ENCODE data around the gene ACTN4.

ACTN4 gene

GRCh38 chr19:38723990-38724854 is 76.8 kb downstream of the ACTN4 start:
- no peak overlapping the region for H3K4me2 ChIP-seq (ENCODE audit: low read depth, low read length, poor library complexity, severe bottlenecking)
- H3K79me2 ChIP-seq (ENCODE audit: insufficient read depth, low read length), result no peaks in the 10 kb centered on the region
- no peak overlapping the region for H3K4me3 ChIP-seq (ENCODE audit: low read length, poor library complexity, severe bottlenecking)
- no peaks in the 10 kb centered on the region for H3K9me3 ChIP-seq (ENCODE audit: insufficient read depth, low read depth, low read length)
- H3K4me1 ChIP-seq (ENCODE audit: insufficient read depth, low read length, poor library complexity, severe bottlenecking), result no peaks in the 10 kb centered on the region
- peaks cover 97% of the 10 kb centered on the region; the same call in 1 of the 2 replicates for H3K36me3 ChIP-seq (ENCODE audit: insufficient read depth, low read length)
- H3F3A ChIP-seq (ENCODE audit: low read depth), result no peaks in the 10 kb centered on the region
- H3K9me2 ChIP-seq (replicated peaks; ENCODE audit: low read depth, low read length), result no peaks in the 10 kb centered on the region
- TF ChIP-seq EZH2phosphoT487 (IDR thresholded peaks at IDR 0.05; ENCODE audit: borderline replicate concordance) (no peak), CTCF (conservative IDR thresholded peaks at IDR 0.05; ENCODE audit: low read length) (no peak)
- H4K20me1 ChIP-seq (ENCODE audit: insufficient read depth, low read length, poor library complexity, severe bottlenecking), result no peaks in the 10 kb centered on the region
- H2AFZ ChIP-seq (ENCODE audit: low read length), result no peak overlapping the region
- no peaks in the 10 kb centered on the region for H3K27me3 ChIP-seq (ENCODE audit: insufficient read depth, low read length, poor library complexity, severe bottlenecking)
- H3K9ac ChIP-seq (ENCODE audit: low read depth, low read length, poor library complexity, severe bottlenecking), result no peak overlapping the region

- H3F3A ChIP-seq (ENCODE audit: low read depth), result no peaks in the 10 kb centered on the region
- H3K9ac ChIP-seq (ENCODE audit: low read depth, low read length, poor library complexity, severe bottlenecking), result no peak overlapping the region
- H3K4me3 ChIP-seq (ENCODE audit: low read length, poor library complexity, severe bottlenecking), result no peak overlapping the region
- H3K4me2 ChIP-seq (ENCODE audit: low read depth, low read length, poor library complexity, severe bottlenecking), result no peak overlapping the region
- H3K27me3 ChIP-seq (ENCODE audit: insufficient read depth, low read length, poor library complexity, severe bottlenecking), result no peaks in the 10 kb centered on the region
- H3K36me3 ChIP-seq (ENCODE audit: insufficient read depth, low read length), result peaks cover 84% of the 10 kb centered on the region; the same call in 1 of the 2 replicates
- H2AFZ ChIP-seq (ENCODE audit: low read length), result no peak overlapping the region
- H3K4me1 ChIP-seq (ENCODE audit: insufficient read depth, low read length, poor library complexity, severe bottlenecking), result no peaks in the 10 kb centered on the region
- TF ChIP-seq EZH2phosphoT487 (IDR thresholded peaks at IDR 0.05; ENCODE audit: borderline replicate concordance), result no peak
- TF ChIP-seq CTCF (conservative IDR thresholded peaks at IDR 0.05; ENCODE audit: low read length), result no peak
- no peaks in the 10 kb centered on the region for H3K79me2 ChIP-seq (ENCODE audit: insufficient read depth, low read length)
- peaks cover 3% of the 10 kb centered on the region for H4K20me1 ChIP-seq (ENCODE audit: insufficient read depth, low read length, poor library complexity, severe bottlenecking)
- H3K9me2 ChIP-seq (replicated peaks; ENCODE audit: low read depth, low read length), result no peaks in the 10 kb centered on the region
- no peaks in the 10 kb centered on the region for H3K9me3 ChIP-seq (ENCODE audit: insufficient read depth, low read depth, low read length)
Measured at GRCh38 chr19:38725469-38726283, 78.2 kb downstream of the ACTN4 start.

- no peaks in the 10 kb centered on the region for H3K4me1 ChIP-seq (ENCODE audit: insufficient read depth, low read length, poor library complexity, severe bottlenecking)
- H3K9me2 ChIP-seq (replicated peaks; ENCODE audit: low read depth, low read length), result no peaks in the 10 kb centered on the region
- no peak overlapping the region for H3K9ac ChIP-seq (ENCODE audit: low read depth, low read length, poor library complexity, severe bottlenecking)
- H3F3A ChIP-seq (ENCODE audit: low read depth), result no peaks in the 10 kb centered on the region
- H3K4me2 ChIP-seq (ENCODE audit: low read depth, low read length, poor library complexity, severe bottlenecking), result no peak overlapping the region
- H3K27me3 ChIP-seq (ENCODE audit: insufficient read depth, low read length, poor library complexity, severe bottlenecking), result no peaks in the 10 kb centered on the region
- no peak overlapping the region for H2AFZ ChIP-seq (ENCODE audit: low read length)
- H3K9me3 ChIP-seq (ENCODE audit: insufficient read depth, low read depth, low read length), result no peaks in the 10 kb centered on the region
- TF ChIP-seq EZH2phosphoT487 (IDR thresholded peaks at IDR 0.05; ENCODE audit: borderline replicate concordance) (no peak), CTCF (conservative IDR thresholded peaks at IDR 0.05; ENCODE audit: low read length) (no peak)
- H3K79me2 ChIP-seq (ENCODE audit: insufficient read depth, low read length), result no peaks in the 10 kb centered on the region
- H3K4me3 ChIP-seq (ENCODE audit: low read length, poor library complexity, severe bottlenecking), result no peak overlapping the region
- peaks cover 83% of the 10 kb centered on the region; the same call in 1 of the 2 replicates for H3K36me3 ChIP-seq (ENCODE audit: insufficient read depth, low read length)
- peaks cover 3% of the 10 kb centered on the region for H4K20me1 ChIP-seq (ENCODE audit: insufficient read depth, low read length, poor library complexity, severe bottlenecking)
Measured at GRCh38 chr19:38726284-38726673, 78.8 kb downstream of the ACTN4 start.
